Limb (tissue), 2 donors: ENCODE data around the gene FIBCD1.

ENCODE experiments used
- DNase-seq, 2 donors: peaks; one replicate each; pipeline ENCODE4 v3.0.0-alpha.2; 2016; ENCODE audit errors: extremely low spot score in 2 of 2

FIBCD1 gene

GRCh38 chr9:130895481-130896232, 43.4 kb downstream of the FIBCD1 start:
- DNase-seq, result no peak

GRCh38 chr9:130895038-130895437, 44.0 kb downstream of the FIBCD1 start:
- no peak for DNase-seq

GRCh38 chr9:130894546-130894945, 44.5 kb downstream of the FIBCD1 start:
- no peak for DNase-seq

GRCh38 chr9:130893341-130894101, 45.5 kb downstream of the FIBCD1 start:
- peak in 1 of 2 donors; percentile 10 for DNase-seq

GRCh38 chr9:130892477-130893304, 46.4 kb downstream of the FIBCD1 start:
- DNase-seq, result no peak

GRCh38 chr9:130891688-130892476, 47.2 kb downstream of the FIBCD1 start:
- peak in 1 of 2 donors; percentile 62 for DNase-seq

GRCh38 chr9:130890870-130891687, 48.0 kb downstream of the FIBCD1 start:
- DNase-seq, result no peak

GRCh38 chr9:130890124-130890523, 48.9 kb downstream of the FIBCD1 start:
- no peak for DNase-seq

- DNase-seq, result no peak
These were observed 50.7 kb downstream of the FIBCD1 start for GRCh38 chr9:130888146-130888885.

GRCh38 chr9:130887494-130888144, 51.4 kb downstream of the FIBCD1 start:
- no peak for DNase-seq

- DNase-seq, result no peak
These were observed 52.1 kb downstream of the FIBCD1 start for GRCh38 chr9:130886981-130887380.

- DNase-seq, result no peak
These were observed 53.3 kb downstream of the FIBCD1 start for GRCh38 chr9:130885484-130886375.

- no peak for DNase-seq
These were observed 54.2 kb downstream of the FIBCD1 start for GRCh38 chr9:130884542-130885483.

GRCh38 chr9:130884111-130884531, 54.9 kb downstream of the FIBCD1 start:
- no peak for DNase-seq

- DNase-seq, result no peak
These were observed 55.6 kb downstream of the FIBCD1 start for GRCh38 chr9:130883479-130883878.

- DNase-seq, result no peak
These were observed 56.3 kb downstream of the FIBCD1 start for GRCh38 chr9:130882696-130883225.

- no peak for DNase-seq
These were observed 57.5 kb downstream of the FIBCD1 start for GRCh38 chr9:130881516-130881915.
